ENCODE results near the gene EGR1. TPM values are rescaled to one million over a fixed set of nuclear protein-coding genes. Genes with fewer than 3 reads are reported as not detected.

The EGR1 gene
- total and polyA plus RNA-seq, 2 donors (not counting 1 experiment from before 2014, with no cell fraction given) = 13.7 to 212 TPM

- Mint-ChIP-seq H3K9me3 (ENCODE audit: insufficient read depth) (no peaks in the 10 kb centered on the region), H3K27ac (peak overlapping the region; percentile 50), H3K27me3 (no peaks in the 10 kb centered on the region), H3K4me1 (peaks cover 43% of the 10 kb centered on the region), H3K4me3 (peak overlapping the region; percentile 30)
- ChIA-PET POLR2A (no interaction called here), CTCF (interaction anchor here (0.7 to 9.3 kb wide), 4 partner anchors 9 to 86 kb away, joined by 3 to 65 read pairs (median 26); no protein-coding TSS in a partner anchor)
- intact Hi-C loops (cut with micrococcal nuclease) = loop anchor here (10.0 kb wide), 1 partner anchor 943 kb away; the partner anchor contains the start of gene SPATA24
- no peaks in the 10 kb centered on the region for H3K27me3 ChIP-seq (replicated peaks in 1 of 4; ENCODE audit: control extremely low read depth in 1 of 4, control insufficient read depth in 3 of 4, insufficient read depth in 4 of 4, low read length in 3 of 4)
- no peak overlapping the region for H3K4me3 ChIP-seq (ENCODE audit: control extremely low read depth in 1 of 5, extremely low read depth in 1 of 5, insufficient read depth in 1 of 5, low read depth in 2 of 5, low read length in 4 of 5)
- TF ChIP-seq EZH2 (IDR thresholded peaks at IDR 0.05; ENCODE audit: borderline replicate concordance, insufficient read depth, low read depth, low read length, poor library complexity, severe bottlenecking) = no peak
- TF ChIP-seq CTCF (IDR thresholded peaks at IDR 0.05) = no peak
- no peak for ATAC-seq (ENCODE audit: low read depth)
- H3K9me3 ChIP-seq (ENCODE audit: control extremely low read depth in 1 of 3, control insufficient read depth in 2 of 3, insufficient read depth in 1 of 3, low read length in 2 of 3) = peaks cover 0 to 4% (median 0%) of the 10 kb centered on the region in 3 donors
- H3K79me2 ChIP-seq (ENCODE audit: control insufficient read depth, insufficient read depth, low read length) = peaks cover 3% of the 10 kb centered on the region
- no peaks in the 10 kb centered on the region for H3K36me3 ChIP-seq (replicated peaks in 1 of 2; ENCODE audit: control extremely low read depth in 1 of 2, control insufficient read depth in 1 of 2, extremely low read depth in 1 of 2, insufficient read depth in 2 of 2, low read length in 1 of 2)
- H3K27ac ChIP-seq (ENCODE audit: low read length in 2 of 2) = no peak overlapping the region
- H2AFZ ChIP-seq (ENCODE audit: insufficient read depth, low read depth, low read length, poor library complexity, severe bottlenecking) = no peak overlapping the region
- H3K4me2 ChIP-seq (replicated peaks; ENCODE audit: low read depth, low read length, poor library complexity, severe bottlenecking) = no peak overlapping the region
- H3K9ac ChIP-seq (ENCODE audit: low read length) = no peak overlapping the region
- DNase-seq = peak; percentile 12
- H3K4me1 ChIP-seq (ENCODE audit: control insufficient read depth in 2 of 2, insufficient read depth in 2 of 2, low read length in 2 of 2) = peaks cover 28 to 49% of the 10 kb centered on the region in 2 donors
- H4K20me1 ChIP-seq (ENCODE audit: control insufficient read depth, insufficient read depth, low read length, poor library complexity, severe bottlenecking) = peaks cover 11% of the 10 kb centered on the region
- 82% methylated on average over 9 of the region's 11 CpGs for WGBS (ENCODE audit: insufficient coverage)
Observed at GRCh38 chr5:138461343-138462125, 3.7 kb upstream of the EGR1 start.

All from B cell (primary cell).